ENCODE results near the gene KRTAP10-3.

Gene KRTAP10-3

GRCh38 chr21:44516342-44516741 lies 42.3 kb downstream of the KRTAP10-3 start:
- Histone ChIP-seq H3K4me2 (ENCODE audit: low read length) (no peak overlapping the region), H3K4me3 (ENCODE audit: low read length) (no peak overlapping the region), H3K9ac (ENCODE audit: low read length) (no peak overlapping the region)

GRCh38 chr21:44515359-44516165 lies 43.0 kb downstream of the KRTAP10-3 start:
- no peaks in the 10 kb centered on the region for H3K79me2 ChIP-seq (ENCODE audit: low read length)
- H3K36me3 ChIP-seq (replicated peaks; ENCODE audit: low read depth, low read length): no peaks in the 10 kb centered on the region
- no peak overlapping the region for H2AFZ ChIP-seq (ENCODE audit: low read depth, low read length)
- H4K20me1 ChIP-seq (ENCODE audit: insufficient read depth, low read length): no peaks in the 10 kb centered on the region
- H3K9ac ChIP-seq (ENCODE audit: low read length): no peak overlapping the region
- H3K27me3 ChIP-seq (ENCODE audit: low read depth, low read length): no peaks in the 10 kb centered on the region; the same call in none of the 2 replicates
- peaks cover 3% of the 10 kb centered on the region; the same call in 1 of the 2 replicates for H3K4me1 ChIP-seq (ENCODE audit: low read length)
- H3K4me2 ChIP-seq (ENCODE audit: low read length): no peak overlapping the region
- H3K4me3 ChIP-seq (ENCODE audit: low read length): no peak overlapping the region
- TF ChIP-seq CTCF (IDR thresholded peaks at IDR 0.05; ENCODE audit: low read depth, low read length) (no peak), EZH2phosphoT487 (IDR thresholded peaks at IDR 0.05; ENCODE audit: low read depth) (no peak)
- no peak overlapping the region for H3K27ac ChIP-seq (ENCODE audit: low read length)
- no peaks in the 10 kb centered on the region for H3K9me3 ChIP-seq (ENCODE audit: insufficient read depth, low read length)

More at GRCh38 chr21:44516342-44516741, 42.3 kb downstream of the KRTAP10-3 start:
- no peaks in the 10 kb centered on the region for H3K36me3 ChIP-seq (replicated peaks; ENCODE audit: low read depth, low read length)
- TF ChIP-seq EZH2phosphoT487 (IDR thresholded peaks at IDR 0.05; ENCODE audit: low read depth) (no peak), CTCF (IDR thresholded peaks at IDR 0.05; ENCODE audit: low read depth, low read length) (no peak)
- H3K79me2 ChIP-seq (ENCODE audit: low read length): no peaks in the 10 kb centered on the region
- no peaks in the 10 kb centered on the region for H3K4me1 ChIP-seq (ENCODE audit: low read length)
- no peaks in the 10 kb centered on the region for H3K9me3 ChIP-seq (ENCODE audit: insufficient read depth, low read length)
- H4K20me1 ChIP-seq (ENCODE audit: insufficient read depth, low read length): no peaks in the 10 kb centered on the region
- H3K27me3 ChIP-seq (ENCODE audit: low read depth, low read length): no peaks in the 10 kb centered on the region; the same call in none of the 2 replicates
- no peak overlapping the region for H2AFZ ChIP-seq (ENCODE audit: low read depth, low read length)
- no peak overlapping the region for H3K27ac ChIP-seq (ENCODE audit: low read length)

- Histone ChIP-seq H3K9ac (ENCODE audit: low read length) (no peak overlapping the region), H3K4me1 (ENCODE audit: low read length) (peaks cover 3% of the 10 kb centered on the region; the same call in 1 of the 2 replicates), H3K79me2 (ENCODE audit: low read length) (no peaks in the 10 kb centered on the region), H3K27me3 (ENCODE audit: low read depth, low read length) (no peaks in the 10 kb centered on the region; the same call in none of the 2 replicates), H4K20me1 (ENCODE audit: insufficient read depth, low read length) (no peaks in the 10 kb centered on the region), H3K4me3 (ENCODE audit: low read length) (no peak overlapping the region), H3K4me2 (ENCODE audit: low read length) (no peak overlapping the region), H3K27ac (ENCODE audit: low read length) (no peak overlapping the region), H3K36me3 (replicated peaks; ENCODE audit: low read depth, low read length) (no peaks in the 10 kb centered on the region), H2AFZ (ENCODE audit: low read depth, low read length) (no peak overlapping the region), H3K9me3 (ENCODE audit: insufficient read depth, low read length) (no peaks in the 10 kb centered on the region)
- TF ChIP-seq CTCF (IDR thresholded peaks at IDR 0.05; ENCODE audit: low read depth, low read length): no peak
- no peak for TF ChIP-seq EZH2phosphoT487 (IDR thresholded peaks at IDR 0.05; ENCODE audit: low read depth)
These were observed 43.7 kb downstream of the KRTAP10-3 start for GRCh38 chr21:44514746-44515358.

GRCh38 chr21:44514218-44514520 lies 44.4 kb downstream of the KRTAP10-3 start:
- no peaks in the 10 kb centered on the region for H3K36me3 ChIP-seq (replicated peaks; ENCODE audit: low read depth, low read length)
- H3K4me2 ChIP-seq (ENCODE audit: low read length): no peak overlapping the region
- H3K27me3 ChIP-seq (ENCODE audit: low read depth, low read length): no peaks in the 10 kb centered on the region; the same call in none of the 2 replicates
- H3K79me2 ChIP-seq (ENCODE audit: low read length): no peaks in the 10 kb centered on the region
- no peak for TF ChIP-seq EZH2phosphoT487 (IDR thresholded peaks at IDR 0.05; ENCODE audit: low read depth)
- no peak for TF ChIP-seq CTCF (IDR thresholded peaks at IDR 0.05; ENCODE audit: low read depth, low read length)
- H3K9ac ChIP-seq (ENCODE audit: low read length): no peak overlapping the region
- no peak overlapping the region for H3K4me3 ChIP-seq (ENCODE audit: low read length)
- no peaks in the 10 kb centered on the region for H4K20me1 ChIP-seq (ENCODE audit: insufficient read depth, low read length)
- no peak overlapping the region for H3K27ac ChIP-seq (ENCODE audit: low read length)
- no peaks in the 10 kb centered on the region for H3K9me3 ChIP-seq (ENCODE audit: insufficient read depth, low read length)
- H3K4me1 ChIP-seq (ENCODE audit: low read length): peaks cover 3% of the 10 kb centered on the region; the same call in 1 of the 2 replicates
- no peak overlapping the region for H2AFZ ChIP-seq (ENCODE audit: low read depth, low read length)
